BLaER1 (cell line): ENCODE results near the gene PARK7.

Experiments
- H3K27ac ChIP-seq: shearing (Covaris generic); formaldehyde crosslinking; 2 replicates; pipeline ENCODE4 v1.8.1; 2022
- H3K27me3 ChIP-seq: shearing (Covaris generic); formaldehyde crosslinking; 2 replicates; pipeline ENCODE4 v1.8.1; 2022
- H3K36me3 ChIP-seq: shearing (Covaris generic); formaldehyde crosslinking; 2 replicates; pipeline ENCODE4 v1.8.1; 2022
- H3K4me1 ChIP-seq: shearing (Covaris generic); formaldehyde crosslinking; 2 replicates; pipeline ENCODE4 v1.8.1; 2022
- H3K4me2 ChIP-seq: shearing (Covaris generic); formaldehyde crosslinking; 2 replicates; pipeline ENCODE4 v1.8.1; 2022
- H3K4me3 ChIP-seq: shearing (Covaris generic); formaldehyde crosslinking; 2 replicates; pipeline ENCODE4 v1.8.1; 2022
- H3K9ac ChIP-seq: shearing (Covaris generic); formaldehyde crosslinking; 2 replicates; pipeline ENCODE4 v1.8.1; 2022
- H3K9me3 ChIP-seq: shearing (Covaris generic); formaldehyde crosslinking; 2 replicates; pipeline ENCODE4 v1.8.1; 2022
- H4K20me1 ChIP-seq: shearing (Covaris generic); formaldehyde crosslinking; 2 replicates; pipeline ENCODE4 v1.8.1; 2022
- Cebpa-rat ChIP-seq: shearing (Covaris generic); IDR thresholded peaks from 2 replicates; pipeline ENCODE4 v1.8.1; 2022

Gene PARK7

GRCh38 chr1:8006037-8006963 is 44.8 kb downstream of the PARK7 start:
- no peaks in the 10 kb centered on the region for H3K27me3 ChIP-seq
- H3K4me2 ChIP-seq, result no peak overlapping the region
- H3K27ac ChIP-seq, result no peak overlapping the region
- no peaks in the 10 kb centered on the region for H3K9me3 ChIP-seq
- no peak overlapping the region for H3K9ac ChIP-seq
- H3K36me3 ChIP-seq, result no peaks in the 10 kb centered on the region
- H3K4me3 ChIP-seq, result no peak overlapping the region
- H4K20me1 ChIP-seq, result no peaks in the 10 kb centered on the region
- no peak for TF ChIP-seq Cebpa-rat
- peaks cover 23% of the 10 kb centered on the region for H3K4me1 ChIP-seq

- no peaks in the 10 kb centered on the region for H3K27me3 ChIP-seq
- TF ChIP-seq Cebpa-rat, result no peak
- H3K4me1 ChIP-seq, result peaks cover 23% of the 10 kb centered on the region
- H3K4me3 ChIP-seq, result no peak overlapping the region
- no peak overlapping the region for H3K9ac ChIP-seq
- H4K20me1 ChIP-seq, result no peaks in the 10 kb centered on the region
- no peak overlapping the region for H3K27ac ChIP-seq
- H3K4me2 ChIP-seq, result peak overlapping the region; percentile 48
- no peaks in the 10 kb centered on the region for H3K36me3 ChIP-seq
- H3K9me3 ChIP-seq, result no peaks in the 10 kb centered on the region
Measured at GRCh38 chr1:8009043-8010002, 47.8 kb downstream of the PARK7 start.

- Histone ChIP-seq H3K9me3 (no peaks in the 10 kb centered on the region), H3K36me3 (no peaks in the 10 kb centered on the region), H3K4me1 (peaks cover 18% of the 10 kb centered on the region), H3K4me3 (no peak overlapping the region), H3K27me3 (no peaks in the 10 kb centered on the region), H3K4me2 (peak overlapping the region; percentile 48; the same call in 1 of the 2 replicates), H4K20me1 (no peaks in the 10 kb centered on the region), H3K27ac (no peak overlapping the region), H3K9ac (no peak overlapping the region)
- TF ChIP-seq Cebpa-rat, result no peak
Measured at GRCh38 chr1:8010080-8010664, 48.7 kb downstream of the PARK7 start.

GRCh38 chr1:8011016-8011415 is 49.5 kb downstream of the PARK7 start:
- Histone ChIP-seq H3K9me3 (no peaks in the 10 kb centered on the region), H3K36me3 (no peaks in the 10 kb centered on the region), H3K27me3 (no peaks in the 10 kb centered on the region), H3K27ac (no peak overlapping the region), H4K20me1 (no peaks in the 10 kb centered on the region), H3K4me2 (no peak overlapping the region), H3K9ac (no peak overlapping the region), H3K4me3 (no peak overlapping the region), H3K4me1 (peaks cover 12% of the 10 kb centered on the region)
- no peak for TF ChIP-seq Cebpa-rat

GRCh38 chr1:8011923-8012858 is 50.7 kb downstream of the PARK7 start:
- H3K4me3 ChIP-seq, result no peak overlapping the region
- H3K4me2 ChIP-seq, result no peak overlapping the region
- no peaks in the 10 kb centered on the region for H3K27me3 ChIP-seq
- H3K4me1 ChIP-seq, result peaks cover 12% of the 10 kb centered on the region
- H3K9me3 ChIP-seq, result no peaks in the 10 kb centered on the region
- no peak for TF ChIP-seq Cebpa-rat
- H3K9ac ChIP-seq, result no peak overlapping the region
- H3K27ac ChIP-seq, result no peak overlapping the region
- no peaks in the 10 kb centered on the region for H3K36me3 ChIP-seq
- H4K20me1 ChIP-seq, result no peaks in the 10 kb centered on the region

GRCh38 chr1:8012955-8013354 is 51.4 kb downstream of the PARK7 start:
- H3K4me3 ChIP-seq, result no peak overlapping the region
- peaks cover 12% of the 10 kb centered on the region for H3K4me1 ChIP-seq
- no peaks in the 10 kb centered on the region for H4K20me1 ChIP-seq
- H3K27ac ChIP-seq, result no peak overlapping the region
- no peak for TF ChIP-seq Cebpa-rat
- no peak overlapping the region for H3K4me2 ChIP-seq
- H3K9me3 ChIP-seq, result no peaks in the 10 kb centered on the region
- H3K36me3 ChIP-seq, result no peaks in the 10 kb centered on the region
- no peak overlapping the region for H3K9ac ChIP-seq
- H3K27me3 ChIP-seq, result no peaks in the 10 kb centered on the region

GRCh38 chr1:8013399-8013798 is 51.9 kb downstream of the PARK7 start:
- H3K36me3 ChIP-seq, result no peaks in the 10 kb centered on the region
- TF ChIP-seq Cebpa-rat, result no peak
- no peak overlapping the region for H3K4me3 ChIP-seq
- H3K9ac ChIP-seq, result no peak overlapping the region
- H3K4me2 ChIP-seq, result no peak overlapping the region
- H4K20me1 ChIP-seq, result no peaks in the 10 kb centered on the region
- peaks cover 12% of the 10 kb centered on the region for H3K4me1 ChIP-seq
- no peaks in the 10 kb centered on the region for H3K9me3 ChIP-seq
- no peaks in the 10 kb centered on the region for H3K27me3 ChIP-seq
- no peak overlapping the region for H3K27ac ChIP-seq

GRCh38 chr1:8013800-8014199 is 52.3 kb downstream of the PARK7 start:
- TF ChIP-seq Cebpa-rat, result no peak
- H3K4me2 ChIP-seq, result no peak overlapping the region
- no peak overlapping the region for H3K27ac ChIP-seq
- H4K20me1 ChIP-seq, result no peaks in the 10 kb centered on the region
- no peaks in the 10 kb centered on the region for H3K9me3 ChIP-seq
- H3K9ac ChIP-seq, result no peak overlapping the region
- H3K4me3 ChIP-seq, result no peak overlapping the region
- H3K27me3 ChIP-seq, result no peaks in the 10 kb centered on the region
- H3K4me1 ChIP-seq, result peaks cover 12% of the 10 kb centered on the region
- no peaks in the 10 kb centered on the region for H3K36me3 ChIP-seq
